Adrenal gland (tissue), 12 donors: ENCODE results near the gene SIRT3. TPM values are rescaled to one million over a fixed set of nuclear protein-coding genes. Genes with fewer than 3 reads are reported as not detected.

ENCODE experiments used
- DNase-seq, 7 donors: peaks; one replicate each; pipeline ENCODE4 v3.0.0-alpha.2; 2019 to 2020
- H3K27ac ChIP-seq, 5 donors: fragments of 200-600 bp; sonication (generic) in 4 of 5; 1 replicate in 3 of 5; 2 replicates in 2 of 5; pipeline versions ENCODE4 v1.5.1 to v1.8.0; 2016 to 2020; ENCODE audit warnings: mild to moderate bottlenecking in 1 of 5
- H3K27me3 ChIP-seq: fragments of 200-600 bp; 2 replicates; pipeline ENCODE4 v1.8.0; 2021
- H3K36me3 ChIP-seq, 2 donors: fragments of 200-600 bp; replicated peaks in 1 of 2; 1 replicate in 1 of 2; 2 replicates in 1 of 2; pipeline versions ENCODE4 v1.5.1 to v1.8.0; 2018 to 2022
- H3K4me1 ChIP-seq, 2 donors: fragments of 200-600 bp; replicated peaks in 1 of 2; 1 replicate in 1 of 2; 2 replicates in 1 of 2; pipeline versions ENCODE4 v1.5.1 to v1.8.0; 2018 to 2021
- H3K4me3 ChIP-seq, 4 donors: fragments of 200-600 bp; sonication (generic) in 3 of 4; one replicate each; pipeline ENCODE4 v1.5.1; 2016 to 2018
- H3K9me3 ChIP-seq, 3 donors: fragments of 200-600 bp; sonication (generic) in 1 of 3; replicated peaks in 1 of 3; 1 replicate in 2 of 3; 2 replicates in 1 of 3; pipeline versions ENCODE4 v1.5.1 to v1.8.0; 2016 to 2021
- POLR2A ChIP-seq, 2 donors: fragments of 450-650 bp; IDR thresholded peaks; one replicate each; pipeline ENCODE4 v1.6.1; 2017; ENCODE audit warnings: antibody characterized with exemption in 2 of 2, mild to moderate bottlenecking in 2 of 2, moderate library complexity in 1 of 2
- WGBS, 4 donors: extraction: QIAGEN DNeasy Blood & Tissue Kit in 2 of 4; methylation state at CpG; one replicate each; pipeline versions ENCODE4 v1.1.5 to v1.1.7; 2013 to 2017; 5-methylcytosine and 5-hydroxymethylcytosine counted together
- intact Hi-C, 2 donors: fragments of 100-400 bp; cut with DNase I; formaldehyde crosslinking; loops; one replicate each; pipeline versions ENCODE4 v1.14.1 to v1.15.0; 2022 to 2023
- polyA plus RNA-seq, 3 donors: library from polyadenylated mRNA; stranded (reverse); fragments of 200-250 nt in 2 of 3; fragments of 350-450 nt in 1 of 3; fragmentation: Illumina TruSeq in 1 of 3; extraction: RNeasy Lipid Tissue Mini Kit (QIAGEN cat#74804) in 1 of 3; gene quantifications; one replicate each; pipeline ENCODE4 v1.2.3, GENCODE V29; 2013 to 2014
- total RNA-seq, 9 donors: library from RNA; depleted of rRNA in 4 of 9; stranded (reverse); fragments of >200 nt in 4 of 9; fragments of 120-200 nt in 1 of 9; fragmentation: NEBNext Ultra II Directional in 1 of 9; extraction: Animal tissue kit (Norgen Biotek cat#: 25700) in 1 of 9; gene quantifications; one replicate each; pipeline versions ENCODE4 v1.1.0 to v1.2.4, GENCODE V29; 2013 to 2023
- TF ChIP-seq, protein P1 (sequence below), 6 experiments: fragments of 450-650 bp in 4 of 6; fragments of 200-600 bp in 2 of 6; sonication (generic) in 1 of 6; IDR thresholded peaks; 1 replicate in 5 of 6; 2 replicates in 1 of 6; pipeline versions ENCODE4 v1.5.1 to v1.8.0; 2016 to 2021; ENCODE audit warnings: antibody characterized with exemption in 6 of 6, mild to moderate bottlenecking in 2 of 6, moderate library complexity in 1 of 6
- donor health status: healthy with polysubstance abuse.
- donor health status: Bipolar disorder and iron deficiency.
- donor health status: DM: yes; HTN: yes; CAD: no.
- donor health status: DM: no; HTN: no; CAD: no.
- donor health status: DM: no; HTN: no; CAD: no.
- donor health status: DM: yes; HTN: yes; CAD: no.

SIRT3 gene
- total and polyA plus RNA-seq, 12 donors = 13.8 to 30.6 (median 23.7) TPM

DNA sequence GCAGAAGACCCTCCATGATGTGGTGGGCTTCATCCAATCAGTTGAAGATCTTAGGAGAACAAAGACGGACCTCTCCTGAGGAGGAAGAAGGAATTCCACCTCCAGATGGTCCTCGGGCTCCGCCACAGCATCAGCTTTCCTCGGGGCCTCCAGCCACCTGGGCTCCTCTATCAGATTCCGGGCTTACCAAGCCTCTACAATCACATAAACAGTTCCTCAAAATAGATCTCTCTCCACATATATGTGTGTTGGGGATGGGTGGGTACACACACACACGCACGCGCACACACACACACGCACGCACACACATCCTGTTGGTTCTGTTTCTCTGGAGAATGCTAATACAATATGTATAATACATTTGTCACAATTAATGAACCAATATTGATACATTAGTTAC lies 23.3 kb upstream of the SIRT3 start:
- no peaks in the 10 kb centered on the region for H3K9me3 ChIP-seq
- no peaks in the 10 kb centered on the region for H3K4me1 ChIP-seq
- no peak overlapping the region for H3K4me3 ChIP-seq
- H3K36me3 ChIP-seq = no peaks in the 10 kb centered on the region
- intact Hi-C loops = no loop called here
- DNase-seq = no peak
- no peak overlapping the region for H3K27ac ChIP-seq
- TF ChIP-seq, protein P1, sequence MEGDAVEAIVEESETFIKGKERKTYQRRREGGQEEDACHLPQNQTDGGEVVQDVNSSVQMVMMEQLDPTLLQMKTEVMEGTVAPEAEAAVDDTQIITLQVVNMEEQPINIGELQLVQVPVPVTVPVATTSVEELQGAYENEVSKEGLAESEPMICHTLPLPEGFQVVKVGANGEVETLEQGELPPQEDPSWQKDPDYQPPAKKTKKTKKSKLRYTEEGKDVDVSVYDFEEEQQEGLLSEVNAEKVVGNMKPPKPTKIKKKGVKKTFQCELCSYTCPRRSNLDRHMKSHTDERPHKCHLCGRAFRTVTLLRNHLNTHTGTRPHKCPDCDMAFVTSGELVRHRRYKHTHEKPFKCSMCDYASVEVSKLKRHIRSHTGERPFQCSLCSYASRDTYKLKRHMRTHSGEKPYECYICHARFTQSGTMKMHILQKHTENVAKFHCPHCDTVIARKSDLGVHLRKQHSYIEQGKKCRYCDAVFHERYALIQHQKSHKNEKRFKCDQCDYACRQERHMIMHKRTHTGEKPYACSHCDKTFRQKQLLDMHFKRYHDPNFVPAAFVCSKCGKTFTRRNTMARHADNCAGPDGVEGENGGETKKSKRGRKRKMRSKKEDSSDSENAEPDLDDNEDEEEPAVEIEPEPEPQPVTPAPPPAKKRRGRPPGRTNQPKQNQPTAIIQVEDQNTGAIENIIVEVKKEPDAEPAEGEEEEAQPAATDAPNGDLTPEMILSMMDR (IDR thresholded peaks at IDR 0.05) = no peak
- TF ChIP-seq POLR2A (IDR thresholded peaks at IDR 0.05) = no peak
- no peaks in the 10 kb centered on the region for H3K27me3 ChIP-seq
- WGBS, 4 donors = 70 to 72% (median 71%) methylated on average over 8 to 10 of the region's 10 CpGs

DNA sequence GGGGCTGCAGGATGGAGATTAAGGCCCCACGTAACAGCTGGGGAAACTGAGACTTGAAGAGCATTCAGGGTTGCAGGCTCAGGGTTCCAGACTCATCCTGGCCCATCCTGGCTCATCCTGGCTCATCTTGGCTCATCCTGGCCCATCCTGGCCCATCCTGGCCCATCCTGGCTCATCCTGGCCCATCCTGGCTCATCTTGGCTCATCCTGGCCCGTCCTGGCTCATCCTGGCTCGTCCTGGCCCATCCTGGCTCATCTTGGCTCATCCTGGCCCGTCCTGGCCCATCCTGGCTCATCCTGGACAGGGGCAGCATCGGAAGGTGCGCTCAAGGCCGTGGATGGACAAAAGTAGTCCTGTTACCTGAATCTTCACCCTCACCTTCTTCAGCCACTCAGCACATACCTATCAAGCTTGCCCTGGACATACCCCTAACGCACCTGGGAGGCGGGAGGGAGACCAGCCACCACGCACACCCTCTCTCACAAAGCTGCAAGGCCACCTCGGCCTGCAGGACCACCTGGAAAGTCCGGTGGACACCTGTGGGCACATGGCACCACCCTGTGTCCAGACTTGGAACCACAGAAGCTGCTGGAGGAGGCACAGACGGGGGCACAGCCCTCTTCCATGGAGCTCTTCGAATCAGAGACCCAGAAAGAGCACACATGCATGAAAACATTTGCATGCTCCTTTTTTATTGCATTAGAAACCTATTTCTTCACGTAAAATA lies 21.8 kb upstream of the SIRT3 start:
- WGBS, 4 donors = 68 to 79% (median 72%) methylated on average over 11 to 15 of the region's 15 CpGs

DNA sequence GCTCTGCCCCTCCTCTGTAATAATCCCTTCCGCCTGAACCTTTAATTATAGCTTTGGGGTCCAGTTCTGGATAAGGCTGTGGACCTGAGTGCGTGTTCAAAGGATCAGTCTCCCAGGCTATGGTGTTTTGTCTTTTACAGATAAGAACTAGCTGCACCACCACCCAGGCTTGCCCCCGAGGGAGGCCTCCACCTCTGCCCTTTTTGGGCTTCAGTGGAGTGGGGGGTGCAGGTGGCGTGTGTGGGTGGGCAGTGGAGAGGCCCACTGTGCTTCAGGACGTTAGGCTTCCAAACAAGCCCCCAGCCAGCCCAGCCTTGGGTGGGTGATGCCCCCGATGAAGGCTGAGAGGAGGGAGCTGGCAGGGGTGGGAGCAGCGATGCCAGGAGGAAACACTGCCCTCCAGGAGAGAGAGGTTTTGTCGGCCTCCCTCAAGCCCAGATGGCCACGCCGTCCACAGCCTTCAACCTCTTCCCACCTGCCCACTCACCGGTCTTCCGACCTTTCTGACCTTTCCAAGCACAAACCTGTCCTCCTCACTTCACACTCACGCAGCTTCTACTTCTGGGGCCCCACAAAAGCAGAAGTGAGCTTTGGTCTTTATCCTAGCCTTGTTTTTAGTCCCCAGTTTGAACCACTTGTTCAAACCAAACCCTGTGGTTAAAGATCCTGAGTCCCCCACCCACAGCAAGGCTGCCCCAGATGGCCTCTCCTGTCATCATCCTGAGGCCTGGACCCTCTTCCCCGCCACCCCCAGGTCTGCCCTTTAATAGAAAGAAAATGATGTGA lies 21.0 kb upstream of the SIRT3 start:
- 70 to 81% (median 72%) methylated on average over 11 to 14 of the region's 14 CpGs for WGBS, 4 donors
- H3K4me1 ChIP-seq = no peaks in the 10 kb centered on the region
- no peak overlapping the region for H3K27ac ChIP-seq
- no peak overlapping the region for H3K4me3 ChIP-seq
- DNase-seq = no peak
- no peaks in the 10 kb centered on the region for H3K27me3 ChIP-seq
- intact Hi-C loops = no loop called here
- H3K36me3 ChIP-seq = peaks cover 0 to 14% of the 10 kb centered on the region in 2 donors
- TF ChIP-seq, protein P1 (IDR thresholded peaks at IDR 0.05) = no peak
- TF ChIP-seq POLR2A (IDR thresholded peaks at IDR 0.05) = no peak
- H3K9me3 ChIP-seq = no peaks in the 10 kb centered on the region

More for the DNA sequence above, 21.8 kb upstream of the SIRT3 start:
- TF ChIP-seq, protein P1 (IDR thresholded peaks at IDR 0.05) = peak in 1 of 6 experiments; percentile 11
- no peak for TF ChIP-seq POLR2A (IDR thresholded peaks at IDR 0.05)
- no peaks in the 10 kb centered on the region for H3K27me3 ChIP-seq
- intact Hi-C loops = no loop called here
- H3K4me1 ChIP-seq = no peaks in the 10 kb centered on the region
- no peak overlapping the region for H3K4me3 ChIP-seq
- no peaks in the 10 kb centered on the region for H3K9me3 ChIP-seq
- peak in 1 of 7 donors; percentile 42 for DNase-seq
- H3K27ac ChIP-seq = no peak overlapping the region
- H3K36me3 ChIP-seq = peaks cover 0 to 6% of the 10 kb centered on the region in 2 donors

GRCh38 chr11:255816-256215 lies 19.7 kb upstream of the SIRT3 start:
- H3K27ac ChIP-seq = no peak overlapping the region
- H3K9me3 ChIP-seq = no peaks in the 10 kb centered on the region
- no peak overlapping the region for H3K4me3 ChIP-seq
- DNase-seq = no peak
- peaks cover 0 to 27% of the 10 kb centered on the region in 2 donors for H3K36me3 ChIP-seq
- intact Hi-C loops = no loop called here
- no peaks in the 10 kb centered on the region for H3K27me3 ChIP-seq
- no peak for TF ChIP-seq POLR2A (IDR thresholded peaks at IDR 0.05)
- TF ChIP-seq, protein P1 (IDR thresholded peaks at IDR 0.05) = no peak
- H3K4me1 ChIP-seq = no peaks in the 10 kb centered on the region
- 84 to 93% (median 87%) methylated on average over 2 of the region's 2 CpGs for WGBS, 4 donors
